ENCODE measurements around the gene ATG7.
"Not testable (repeated sequence)": the region's sequence is repeated elsewhere in the genome, so short reads cannot be mapped to it uniquely, and the experiment has no call there.

The ATG7 gene

DNA sequence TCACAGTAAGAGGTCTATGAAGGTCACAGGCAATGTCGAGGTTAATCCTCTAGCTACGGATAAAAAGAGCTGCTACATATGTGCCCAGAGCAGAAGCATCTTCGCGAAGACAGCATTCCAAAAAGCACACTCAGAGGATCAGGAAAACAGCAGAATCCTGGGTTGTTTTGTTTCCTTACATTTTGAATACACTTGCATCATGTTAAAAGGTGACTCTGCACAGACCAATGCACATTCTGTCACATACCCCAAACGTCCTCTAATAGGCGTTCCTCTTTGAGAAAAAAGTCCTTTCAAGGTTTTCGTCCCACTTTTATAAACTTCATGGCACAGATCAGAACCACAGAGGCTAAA, 318.8 kb downstream of the ATG7 start:
- in situ Hi-C loops (cut with MboI; ENCODE audit: low sequenced_read_pairs, unreplicated experiment), result no loop called here
- no peak for TF ChIP-seq CTCF (IDR thresholded peaks at IDR 0.05; ENCODE audit: borderline replicate concordance, control extremely low read depth, extremely low read depth, insufficient read depth, missing control alignments)
- no peak for DNase-seq (ENCODE audit: low spot score)

- TF ChIP-seq CTCF (IDR thresholded peaks at IDR 0.05; ENCODE audit: borderline replicate concordance, control extremely low read depth, extremely low read depth, insufficient read depth, missing control alignments), result no peak
- in situ Hi-C loops (cut with MboI; ENCODE audit: low sequenced_read_pairs, unreplicated experiment), result no loop called here
- DNase-seq (ENCODE audit: low spot score), result no peak
These were observed 319.4 kb downstream of the ATG7 start for GRCh38 chr3:11591391-11592282.

DNA sequence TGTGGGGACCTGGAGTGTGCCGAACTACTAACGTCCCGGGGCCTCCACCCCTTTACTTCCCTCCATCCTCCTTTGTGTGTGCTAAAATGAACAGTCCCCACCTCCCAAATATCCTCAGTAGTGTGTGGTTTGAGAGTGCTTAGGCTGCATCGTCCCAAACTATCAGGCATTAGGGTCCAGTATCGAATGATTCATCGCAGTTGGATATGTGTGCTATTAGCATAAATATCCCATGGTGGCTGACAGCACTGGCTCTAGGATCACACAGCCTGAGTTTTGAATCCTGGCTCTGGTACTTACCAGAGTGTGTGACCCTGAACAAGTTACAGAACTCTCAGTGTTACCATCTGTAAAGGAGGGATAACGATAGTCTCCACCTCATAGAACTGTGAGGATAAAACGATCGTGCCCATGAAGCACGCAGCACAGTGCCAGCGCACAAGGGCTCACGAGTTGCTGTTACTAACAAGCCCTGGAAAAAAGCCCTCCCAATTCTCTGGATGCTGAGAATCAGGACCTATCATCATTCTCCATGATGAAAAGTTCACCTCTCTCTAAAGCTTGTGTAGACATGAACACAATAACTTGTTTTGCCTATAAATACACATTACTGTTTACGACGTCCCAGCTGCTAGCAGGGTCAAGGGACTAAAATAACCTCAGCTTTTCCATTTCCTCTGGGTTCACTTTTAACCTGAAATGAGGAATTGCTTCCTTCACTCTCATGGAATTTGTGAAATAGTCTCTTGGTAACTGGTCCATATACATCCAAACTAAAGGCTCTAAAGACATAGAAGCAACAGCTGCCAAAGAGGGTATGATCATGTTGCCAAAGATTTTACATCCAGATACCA, 320.5 kb downstream of the ATG7 start:
- no peak for DNase-seq (ENCODE audit: low spot score)
- in situ Hi-C loops (cut with MboI; ENCODE audit: low sequenced_read_pairs, unreplicated experiment), result no loop called here

DNA sequence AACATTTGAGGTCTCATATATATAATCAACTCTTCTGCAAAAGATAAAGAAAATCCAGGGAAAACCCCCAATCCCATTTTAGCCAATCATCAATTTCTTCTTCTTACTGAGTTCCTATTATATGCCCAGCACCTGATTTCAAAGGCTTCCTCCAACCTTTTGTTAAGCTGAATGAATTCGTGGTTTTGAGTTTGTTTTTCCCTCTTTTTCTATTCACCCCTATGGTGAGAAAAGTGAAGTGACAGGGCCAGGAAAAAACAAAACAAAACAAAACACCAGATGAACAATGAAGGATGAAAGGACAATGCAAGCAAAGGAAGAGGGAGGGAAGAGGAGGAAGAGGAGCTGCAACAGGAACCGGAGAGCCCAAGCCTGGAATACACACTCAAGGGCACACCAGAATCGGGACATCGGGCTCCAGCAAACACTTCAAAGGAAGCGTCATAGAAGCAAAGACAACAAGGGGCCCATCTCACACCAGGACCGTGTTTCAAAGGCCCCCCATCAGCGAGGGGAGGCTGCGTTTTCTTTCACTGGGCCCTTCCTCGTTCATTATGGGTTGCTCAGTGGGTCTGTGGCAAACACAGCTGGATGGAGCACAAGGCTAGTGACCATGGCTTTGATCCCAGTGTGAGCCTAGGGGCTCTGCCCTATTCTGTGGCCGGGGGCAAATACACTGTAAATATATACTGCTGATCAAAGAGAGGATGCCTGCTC, 321.3 kb downstream of the ATG7 start:
- in situ Hi-C loops (cut with MboI; ENCODE audit: low sequenced_read_pairs, unreplicated experiment), result no loop called here
- DNase-seq (ENCODE audit: low spot score), result no peak
- no peak for TF ChIP-seq CTCF (IDR thresholded peaks at IDR 0.05; ENCODE audit: borderline replicate concordance, control extremely low read depth, extremely low read depth, insufficient read depth, missing control alignments)

More for the DNA sequence above, 320.5 kb downstream of the ATG7 start:
- no peak for TF ChIP-seq CTCF (IDR thresholded peaks at IDR 0.05; ENCODE audit: borderline replicate concordance, control extremely low read depth, extremely low read depth, insufficient read depth, missing control alignments)

DNA sequence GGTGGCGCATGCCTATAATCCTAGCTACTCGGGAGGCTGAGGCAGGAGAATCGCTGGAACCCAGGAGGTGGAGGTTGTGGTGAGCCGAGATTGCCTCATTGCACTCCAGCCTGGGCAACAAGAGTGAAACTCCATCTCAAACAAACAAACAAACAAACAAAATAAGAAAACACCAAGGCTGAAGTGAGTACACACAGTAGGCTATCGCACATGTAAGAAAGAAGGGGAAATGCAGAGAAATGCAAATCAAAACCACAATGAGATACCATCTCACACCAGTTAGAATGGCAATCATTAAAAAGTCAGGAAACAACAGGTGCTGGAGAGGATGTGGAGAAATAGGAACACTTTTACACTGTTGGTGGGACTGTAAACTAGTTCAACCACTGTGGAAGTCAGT, 322.8 kb downstream of the ATG7 start:
- in situ Hi-C loops (cut with MboI; ENCODE audit: low sequenced_read_pairs, unreplicated experiment); DNase-seq (ENCODE audit: low spot score): not testable (repeated sequence)

- DNase-seq (ENCODE audit: low spot score), result no peak
- in situ Hi-C loops (cut with MboI; ENCODE audit: low sequenced_read_pairs, unreplicated experiment), result no loop called here
- no peak for TF ChIP-seq CTCF (IDR thresholded peaks at IDR 0.05; ENCODE audit: borderline replicate concordance, control extremely low read depth, extremely low read depth, insufficient read depth, missing control alignments)
These were observed 324.2 kb downstream of the ATG7 start for GRCh38 chr3:11596387-11596786.

Data from GM13976 (cell line).